Ectodermal cell (in vitro differentiated cells): ENCODE measurements around the gene C1QTNF5.

ENCODE experiments used
- H3K27ac ChIP-seq: 2 replicates; pipeline ENCODE4 v1.7.0; 2013; ENCODE audit warnings: mild to moderate bottlenecking, low read depth, low read length; ENCODE audit not compliant: insufficient read depth, poor library complexity, severe bottlenecking
- H3K27me3 ChIP-seq: 2 replicates; pipeline ENCODE4 v1.7.0; 2013; ENCODE audit warnings: mild to moderate bottlenecking, low read length; ENCODE audit not compliant: insufficient read depth, control insufficient read depth, poor library complexity, severe bottlenecking
- H3K36me3 ChIP-seq: one replicate; pipeline ENCODE4 v1.7.0; 2013; ENCODE audit warnings: low read length; ENCODE audit not compliant: control insufficient read depth, insufficient read depth
- H3K4me1 ChIP-seq: one replicate; pipeline ENCODE4 v1.7.0; 2013; ENCODE audit warnings: low read length; ENCODE audit not compliant: control insufficient read depth, insufficient read depth
- H3K4me3 ChIP-seq: 2 replicates; pipeline ENCODE4 v1.7.0; 2013; ENCODE audit warnings: low read depth, low read length, control low read depth; ENCODE audit not compliant: insufficient read depth
- H3K9me3 ChIP-seq: 2 replicates; pipeline ENCODE4 v1.7.0; 2013; ENCODE audit warnings: mild to moderate bottlenecking, low read length, moderate library complexity; ENCODE audit not compliant: control insufficient read depth
- WGBS, 2 experiments: methylation state at CpG; one replicate each; pipeline ENCODE4 v1.1.7; 2013; ENCODE audit warnings: missing lambda C conversion rate in 2 of 2; 5-methylcytosine and 5-hydroxymethylcytosine counted together

C1QTNF5 gene

DNA sequence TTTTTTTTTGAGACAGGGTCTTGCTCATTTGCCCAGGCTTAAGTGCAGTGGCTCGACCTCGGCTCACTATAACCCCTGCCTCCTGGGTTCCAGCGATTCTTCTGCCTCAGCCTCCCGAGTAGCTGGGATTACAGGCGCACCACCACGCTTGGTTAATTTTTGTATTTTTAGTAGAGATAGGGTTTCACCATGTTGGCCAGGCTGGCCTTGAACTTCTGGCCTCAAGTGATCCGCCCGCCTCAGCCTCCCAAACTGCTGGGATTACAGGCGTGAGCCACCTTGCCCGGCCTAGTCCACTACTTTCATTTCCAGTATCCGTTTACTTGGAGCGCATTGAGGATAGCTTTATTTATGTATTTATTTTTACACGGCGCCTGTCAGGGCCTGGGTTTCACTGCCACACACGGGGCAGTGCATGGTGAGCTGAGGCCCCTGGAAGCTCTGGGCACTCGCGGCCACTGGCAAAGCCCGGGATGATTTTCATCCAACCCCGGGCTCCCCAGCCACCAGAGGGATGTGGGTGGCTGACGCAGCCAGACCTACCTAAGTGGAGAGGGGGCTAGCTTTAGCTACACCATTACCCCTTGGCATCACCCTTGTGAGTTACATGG lies 17.7 kb downstream of the C1QTNF5 start:
- no peak overlapping the region for H3K4me3 ChIP-seq
- no peak overlapping the region for H3K27ac ChIP-seq
- no peaks in the 10 kb centered on the region for H3K27me3 ChIP-seq
- 91 to 94% methylated on average over 20 of the region's 20 CpGs for WGBS, 2 experiments
- H3K36me3 ChIP-seq, result no peaks in the 10 kb centered on the region
- H3K4me1 ChIP-seq, result peaks cover 34% of the 10 kb centered on the region
- no peaks in the 10 kb centered on the region for H3K9me3 ChIP-seq

DNA sequence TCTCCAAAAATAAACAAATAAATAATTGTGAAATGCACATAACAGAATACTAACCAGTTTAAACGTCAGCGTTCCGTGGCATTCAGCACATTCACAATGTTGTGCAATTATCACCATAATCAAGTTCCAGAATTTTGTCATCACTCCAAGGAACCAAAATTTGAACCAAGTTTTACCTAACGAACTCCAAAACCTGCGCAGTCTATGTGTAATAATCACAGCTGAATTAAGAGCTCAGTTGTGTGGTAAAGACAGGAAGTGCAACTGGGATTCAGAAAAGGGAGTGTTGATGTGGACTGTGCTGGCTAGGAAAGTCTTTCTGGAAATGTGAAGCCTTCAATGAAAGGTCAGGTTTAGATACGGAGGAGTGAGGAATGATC lies 18.3 kb downstream of the C1QTNF5 start:
- peaks cover 41% of the 10 kb centered on the region for H3K4me1 ChIP-seq
- H3K27ac ChIP-seq, result no peak overlapping the region
- no peaks in the 10 kb centered on the region for H3K36me3 ChIP-seq
- H3K9me3 ChIP-seq, result no peaks in the 10 kb centered on the region
- no peak overlapping the region for H3K4me3 ChIP-seq
- H3K27me3 ChIP-seq, result peaks cover 6% of the 10 kb centered on the region
- WGBS, 2 experiments, result 95 to 97% methylated on average over 6 of the region's 6 CpGs

DNA sequence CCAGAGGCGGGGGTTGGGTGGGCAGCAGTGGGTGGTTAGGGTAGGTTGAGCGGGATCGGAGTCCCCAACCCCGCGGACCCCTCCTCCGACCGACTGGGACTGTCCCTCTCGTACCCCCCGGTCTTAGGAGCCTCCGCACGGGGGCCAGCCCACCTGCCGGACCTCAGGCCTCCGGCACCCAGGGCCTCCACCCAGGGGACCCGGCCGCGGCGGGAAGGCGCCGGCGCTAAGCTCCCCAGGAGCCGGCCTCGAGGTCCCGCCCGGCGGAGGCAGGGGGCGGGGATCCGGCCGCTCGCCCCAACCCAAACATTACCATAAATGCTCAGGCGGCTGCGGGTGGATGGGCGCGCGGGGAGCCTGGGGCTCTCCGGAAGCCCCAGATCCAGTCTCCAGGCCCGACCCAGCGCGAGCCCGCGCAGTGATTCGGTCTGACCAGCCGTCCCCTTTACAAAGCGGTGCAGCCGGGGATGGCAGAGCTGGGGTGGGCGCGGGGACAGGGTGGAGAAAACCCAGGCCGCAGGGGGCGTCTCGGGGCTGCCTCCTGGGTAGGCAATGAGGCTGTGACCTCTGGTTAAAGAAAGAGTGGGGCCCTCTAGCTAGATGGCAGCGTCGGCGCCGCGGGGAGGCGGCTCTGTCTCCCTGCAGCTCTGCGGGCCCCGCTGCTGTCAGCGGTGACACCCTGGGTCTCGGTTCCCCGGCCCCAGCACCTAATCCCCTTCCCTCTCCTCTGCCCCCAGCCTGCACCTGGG lies 19.7 kb downstream of the C1QTNF5 start:
- Histone ChIP-seq H3K27me3 (peaks cover 19% of the 10 kb centered on the region), H3K4me3 (peak overlapping the region; percentile 40), H3K4me1 (peaks cover 47% of the 10 kb centered on the region), H3K9me3 (no peaks in the 10 kb centered on the region), H3K27ac (peak overlapping the region; percentile 64), H3K36me3 (no peaks in the 10 kb centered on the region)
- WGBS, 2 experiments, result 2 to 3% methylated on average over 60 of the region's 60 CpGs

DNA sequence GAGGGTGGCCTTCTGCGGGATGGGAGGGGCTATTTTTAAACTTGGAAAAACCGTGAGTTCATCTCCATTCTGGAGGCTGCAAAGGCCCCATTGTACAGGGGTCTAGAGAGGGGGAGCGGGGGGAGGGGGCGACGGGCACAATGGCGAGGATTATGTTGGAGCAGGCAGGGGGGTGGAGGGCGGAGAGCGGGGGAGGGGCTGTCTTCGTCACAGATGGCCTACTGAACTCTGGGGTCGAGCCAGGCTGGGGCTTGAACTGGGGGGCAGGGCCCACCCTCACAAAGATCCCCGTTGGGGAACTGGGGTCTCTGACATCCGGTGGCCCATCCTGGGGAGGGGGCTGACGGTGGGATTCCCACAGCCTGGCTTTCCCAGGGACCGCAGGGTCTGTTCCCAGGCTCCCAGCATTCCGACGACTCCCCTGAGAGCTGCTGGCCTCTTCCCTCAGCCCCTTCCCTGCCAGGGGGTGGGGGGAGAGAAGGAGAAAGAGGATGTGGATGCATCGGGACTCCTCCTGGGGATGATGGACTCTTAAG lies 20.4 kb downstream of the C1QTNF5 start:
- H3K27me3 ChIP-seq, result peaks cover 25% of the 10 kb centered on the region
- H3K9me3 ChIP-seq, result no peaks in the 10 kb centered on the region
- WGBS, 2 experiments, result 7 to 11% methylated on average over 17 of the region's 17 CpGs
- peaks cover 54% of the 10 kb centered on the region for H3K4me1 ChIP-seq
- H3K4me3 ChIP-seq, result peak overlapping the region; percentile 40
- H3K36me3 ChIP-seq, result no peaks in the 10 kb centered on the region
- H3K27ac ChIP-seq, result peak overlapping the region; percentile 64

DNA sequence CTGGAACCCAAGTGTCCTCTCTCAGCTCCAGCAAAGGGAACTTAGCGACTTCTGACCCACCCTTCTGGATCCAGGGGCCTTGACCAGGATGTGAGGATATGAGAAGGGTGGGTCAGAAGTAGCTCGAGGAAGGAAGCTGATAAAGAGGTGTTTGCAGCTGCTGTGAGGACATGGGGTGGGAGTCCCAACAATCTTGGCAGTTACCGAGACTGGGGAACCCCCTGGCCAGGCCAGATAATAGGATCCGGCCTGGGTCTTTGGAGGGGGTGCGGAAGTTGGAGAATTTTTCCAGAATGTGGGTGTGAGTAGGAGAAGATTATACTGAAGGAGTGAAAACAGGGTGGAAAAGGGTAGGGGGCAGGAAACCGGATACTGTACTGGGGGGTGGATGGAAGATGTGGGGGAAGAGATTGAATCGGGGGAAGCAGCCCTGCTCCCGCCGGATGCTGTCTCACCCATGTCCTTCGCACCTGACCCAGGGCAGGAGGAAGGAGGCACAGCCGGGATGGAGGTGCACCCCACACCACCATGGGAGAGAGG lies 20.9 kb downstream of the C1QTNF5 start:
- H3K27ac ChIP-seq, result no peak overlapping the region
- WGBS, 2 experiments, result 61 to 67% methylated on average over 11 of the region's 11 CpGs
- peaks cover 56% of the 10 kb centered on the region for H3K4me1 ChIP-seq

DNA sequence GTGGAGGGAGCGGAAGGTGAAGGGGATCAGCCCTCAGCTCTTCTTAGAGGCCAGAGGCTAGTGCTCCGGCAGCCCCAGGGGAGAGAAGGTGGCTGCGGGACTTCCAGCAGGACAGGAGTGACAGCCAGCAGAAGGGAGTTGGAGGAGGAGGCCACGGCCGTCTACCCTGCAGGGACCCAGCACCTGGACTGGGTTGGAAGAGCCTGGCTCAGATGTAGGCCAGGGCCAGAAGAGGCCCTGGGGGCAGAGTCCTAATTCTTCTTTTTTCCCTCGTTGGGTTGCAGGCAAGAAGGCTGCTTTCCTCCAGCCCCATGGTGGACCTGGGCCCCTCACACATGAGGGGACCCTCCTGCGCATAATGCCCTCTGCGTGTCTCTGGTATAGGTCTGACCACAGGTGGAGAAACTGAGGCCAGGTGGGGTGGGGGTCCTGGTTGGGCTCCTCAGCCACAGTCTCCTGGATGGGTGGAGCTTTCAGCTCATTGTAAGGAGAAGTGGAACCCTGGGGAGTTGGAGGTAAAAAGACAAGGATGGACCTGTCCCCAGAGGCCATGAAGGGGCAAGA lies 21.5 kb downstream of the C1QTNF5 start:
- H3K4me1 ChIP-seq, result peaks cover 56% of the 10 kb centered on the region
- WGBS, 2 experiments, result 77 to 79% methylated on average over 8 of the region's 8 CpGs
- H3K27ac ChIP-seq, result no peak overlapping the region
- no peaks in the 10 kb centered on the region for H3K36me3 ChIP-seq
- H3K4me3 ChIP-seq, result no peak overlapping the region
- no peaks in the 10 kb centered on the region for H3K9me3 ChIP-seq
- H3K27me3 ChIP-seq, result peaks cover 32% of the 10 kb centered on the region

More for the DNA sequence above, 20.9 kb downstream of the C1QTNF5 start:
- Histone ChIP-seq H3K4me3 (no peak overlapping the region), H3K36me3 (no peaks in the 10 kb centered on the region), H3K27me3 (peaks cover 31% of the 10 kb centered on the region), H3K9me3 (no peaks in the 10 kb centered on the region)

DNA sequence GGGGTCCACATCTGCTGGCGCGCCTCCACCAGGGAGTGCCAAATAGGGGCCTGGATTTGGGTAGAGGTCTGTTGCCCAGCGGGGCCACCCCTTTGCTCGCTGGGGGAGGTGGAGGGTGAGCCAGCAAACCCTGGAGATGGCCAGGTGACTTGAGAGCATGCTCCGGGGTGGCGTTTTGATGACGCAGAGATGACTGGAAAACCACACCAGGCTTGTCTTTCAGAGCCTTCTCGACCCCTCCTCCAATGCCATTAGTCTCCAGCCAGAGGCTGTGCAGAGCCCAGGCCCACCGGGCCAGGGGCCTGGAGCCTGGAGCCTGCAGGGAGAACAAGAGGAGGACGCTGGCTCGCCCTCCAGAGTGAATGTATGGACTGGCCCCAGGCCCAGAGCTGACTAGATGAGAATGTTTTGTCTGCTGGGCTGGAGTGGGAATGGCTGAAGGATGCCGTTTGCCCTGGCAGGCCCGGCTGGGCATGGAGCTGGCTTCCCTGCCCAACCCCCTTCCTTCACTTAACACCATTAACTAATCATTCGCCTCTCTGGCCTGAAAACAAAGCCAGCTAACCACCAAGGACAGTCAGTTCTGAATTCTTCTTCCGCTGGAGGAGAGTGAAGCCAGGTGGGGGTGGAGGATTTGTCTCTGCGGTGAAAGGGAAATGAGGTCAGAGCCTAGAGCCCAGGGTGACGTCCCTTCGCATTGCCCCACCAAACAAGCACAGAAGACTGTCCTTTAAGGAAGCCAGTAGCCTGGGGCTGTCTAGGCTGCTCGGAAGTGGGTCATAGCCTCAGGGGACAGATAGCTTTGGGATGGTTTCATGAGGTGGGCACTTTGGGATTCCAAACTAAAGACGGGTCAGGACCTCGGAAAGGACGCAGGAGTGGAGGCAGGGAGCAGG lies 22.2 kb downstream of the C1QTNF5 start:
- Histone ChIP-seq H3K27me3 (peaks cover 32% of the 10 kb centered on the region), H3K27ac (peak overlapping the region; percentile 57), H3K4me1 (peaks cover 52% of the 10 kb centered on the region), H3K36me3 (peaks cover 3% of the 10 kb centered on the region), H3K4me3 (no peak overlapping the region), H3K9me3 (no peaks in the 10 kb centered on the region)
- WGBS, 2 experiments, result 47 to 52% methylated on average over 22 of the region's 22 CpGs

DNA sequence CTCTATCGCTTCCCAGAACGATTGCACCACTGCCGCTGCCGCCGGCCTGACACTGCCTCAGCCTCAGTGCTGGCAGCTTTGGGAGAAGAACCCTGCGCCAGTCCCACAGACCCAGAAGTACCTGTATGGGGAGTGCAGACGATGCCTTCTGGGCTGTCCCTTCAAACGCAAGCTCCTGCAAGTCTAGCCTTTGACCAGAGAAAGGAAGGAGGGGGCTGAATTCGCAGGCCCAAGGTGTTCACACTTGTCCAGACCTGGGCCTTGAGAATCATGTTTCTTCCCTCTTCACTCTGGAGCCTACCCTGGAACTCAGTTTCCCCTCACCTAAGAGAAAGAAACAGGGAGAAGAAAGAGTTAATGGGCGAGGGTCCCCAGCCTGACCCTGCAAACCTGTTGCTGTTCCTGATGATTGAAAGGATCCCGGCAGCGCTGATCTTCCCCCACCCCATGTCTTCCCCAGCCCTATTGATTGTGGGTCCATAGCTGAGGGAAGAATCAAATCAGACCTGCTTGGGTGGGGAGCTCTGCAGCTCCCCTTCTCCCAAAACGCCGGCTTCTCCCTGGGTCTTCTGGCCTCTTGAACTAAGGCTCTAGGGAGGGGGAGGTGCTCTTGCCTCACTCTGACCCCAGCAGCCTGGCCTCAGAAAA lies 23.0 kb downstream of the C1QTNF5 start:
- WGBS, 2 experiments, result 32 to 33% methylated on average over 12 to 14 of the region's 14 CpGs
- Histone ChIP-seq H3K4me1 (peaks cover 52% of the 10 kb centered on the region), H3K9me3 (no peaks in the 10 kb centered on the region), H3K27ac (no peak overlapping the region), H3K27me3 (peaks cover 32% of the 10 kb centered on the region), H3K36me3 (peaks cover 3% of the 10 kb centered on the region), H3K4me3 (no peak overlapping the region)
